CD8-positive, alpha-beta memory T cell (primary cell): ENCODE data around the gene KBTBD13. TPM values are rescaled to one million over a fixed set of nuclear protein-coding genes. Genes with fewer than 3 reads are reported as not detected.

Experiments used
- CTCF ChIA-PET: fragments of 350-600 bp; sonication (Branson Sonifier 250); formaldehyde crosslinking; loops from one replicate; lab custom pipeline; 2021; ENCODE audit warnings: antibody characterized with exemption; lab: Charles Lee
- POLR2A ChIA-PET: fragments of 350-600 bp; sonication (Branson Sonifier 250); formaldehyde crosslinking; loops from one replicate; lab custom pipeline; 2021; ENCODE audit warnings: antibody characterized with exemption; lab: Charles Lee
- DNase-seq, 5 donors: peaks; one replicate each; pipeline versions ENCODE4 v3.0.0 to v3.0.0-alpha.2; 2020 to 2022; ENCODE audit warnings: mixed read lengths in 1 of 5
- H3K27ac ChIP-seq: one replicate; pipeline ENCODE4 v1.7.0; 2013; ENCODE audit warnings: low read depth, mild to moderate bottlenecking, low read length, moderate library complexity
- H3K27me3 ChIP-seq: 2 replicates; pipeline ENCODE4 v1.7.0; 2013; ENCODE audit warnings: low read length, mild to moderate bottlenecking; ENCODE audit not compliant: insufficient read depth, poor library complexity, severe bottlenecking
- H3K36me3 ChIP-seq: 2 replicates; pipeline ENCODE4 v1.7.0; 2013; ENCODE audit warnings: mild to moderate bottlenecking, low read length, moderate library complexity; ENCODE audit not compliant: insufficient read depth
- H3K4me1 ChIP-seq: 2 replicates; pipeline ENCODE4 v1.7.0; 2013; ENCODE audit warnings: mild to moderate bottlenecking, low read length, moderate library complexity; ENCODE audit not compliant: insufficient read depth
- H3K4me3 ChIP-seq: 2 replicates; pipeline ENCODE4 v1.7.0; 2013; ENCODE audit warnings: mild to moderate bottlenecking, low read length
- H3K9me3 ChIP-seq: 2 replicates; pipeline ENCODE4 v1.7.0; 2013; ENCODE audit warnings: mild to moderate bottlenecking, low read length
- H3K27ac Mint-ChIP-seq, 8 donors: one replicate each; pipeline ENCODE4 v1.8.0; 2020 to 2021; ENCODE audit warnings: mixed read lengths in 8 of 8, mild to moderate bottlenecking in 6 of 8, inconsistent platforms in 3 of 8, moderate library complexity in 3 of 8
- H3K27me3 Mint-ChIP-seq, 2 donors: one replicate each; pipeline ENCODE4 v1.8.0; 2020 to 2021; ENCODE audit warnings: mixed read lengths in 2 of 2, mild to moderate bottlenecking in 1 of 2, moderate library complexity in 1 of 2
- H3K36me3 Mint-ChIP-seq, 3 donors: one replicate each; pipeline ENCODE4 v1.8.0; 2020 to 2021; ENCODE audit warnings: mixed read lengths in 3 of 3, inconsistent platforms in 1 of 3, mild to moderate bottlenecking in 1 of 3
- H3K4me1 Mint-ChIP-seq, 3 donors: one replicate each; pipeline ENCODE4 v1.8.0; 2020 to 2021; ENCODE audit warnings: mixed read lengths in 3 of 3, inconsistent platforms in 1 of 3, mild to moderate bottlenecking in 1 of 3
- H3K4me3 Mint-ChIP-seq, 7 donors: one replicate each; pipeline ENCODE4 v1.8.0; 2020 to 2021; ENCODE audit warnings: mixed read lengths in 7 of 7, mild to moderate bottlenecking in 6 of 7, moderate library complexity in 4 of 7, inconsistent platforms in 2 of 7
- H3K9me3 Mint-ChIP-seq, 5 donors: one replicate each; pipeline ENCODE4 v1.8.0; 2020 to 2022; ENCODE audit warnings: mixed read lengths in 5 of 5, mild to moderate bottlenecking in 3 of 5, moderate library complexity in 2 of 5, inconsistent platforms in 1 of 5
- polyA plus RNA-seq: library from polyadenylated mRNA; unstranded; fragments of 300-500 nt; fragmentation: Illumina TruSeq; gene quantifications from one replicate; pipeline ENCODE4 v1.2.3, GENCODE V29; 2021
- total RNA-seq, 2 experiments: library from RNA; stranded (reverse); gene quantifications; one replicate each; pipeline ENCODE4 v1.2.3, GENCODE V29; 2021

Gene KBTBD13
- total and polyA plus RNA-seq, 3 experiments from 2014 or later = not detected

DNA sequence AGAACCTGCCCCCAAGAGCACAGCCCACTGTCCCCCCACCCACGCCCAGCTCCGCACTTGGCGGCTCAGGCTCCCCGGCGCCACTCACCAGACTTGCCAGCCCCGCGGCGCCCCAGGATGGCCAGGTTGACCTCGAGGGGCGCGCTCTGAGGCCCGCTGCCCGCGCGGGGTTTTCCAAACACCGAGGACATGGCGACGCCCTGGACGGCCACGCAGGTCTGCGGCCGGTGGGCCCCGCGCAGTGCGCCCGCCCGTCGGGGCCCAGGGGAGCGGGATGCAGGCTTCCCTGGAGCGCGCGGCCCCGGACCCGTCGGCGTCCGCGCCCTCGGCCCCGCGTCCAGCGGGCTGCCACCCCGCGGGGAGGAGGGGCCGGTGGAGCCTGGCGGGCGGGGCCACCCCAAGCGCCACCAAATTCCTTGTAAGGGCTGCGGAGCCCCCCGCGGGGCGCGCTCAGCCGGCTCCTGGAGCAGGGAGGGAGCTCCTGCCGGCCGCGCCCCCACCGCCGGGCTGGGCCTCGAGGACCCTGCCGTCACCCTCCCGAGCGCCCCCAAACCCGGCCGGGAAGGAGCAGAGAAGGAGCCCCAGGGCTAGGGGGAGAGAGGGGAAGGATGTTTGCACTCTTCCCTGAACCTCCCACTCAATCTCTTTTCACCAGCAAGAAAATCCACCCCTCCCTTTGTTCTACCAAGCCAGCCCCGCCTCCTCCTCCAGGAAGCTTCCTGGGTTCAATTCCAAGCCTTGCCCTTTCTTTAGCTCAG lies 8.7 kb upstream of the KBTBD13 start, which contains the start of gene RASL12:
Gene RASL12 (minus strand): TSS at position 347 of the 758 bp plus-strand sequence. CDS start 156 bp downstream, at position 191.
- H3K36me3 Mint-ChIP-seq = no peaks in the 10 kb centered on the region
- no peaks in the 10 kb centered on the region for H3K4me1 ChIP-seq
- ChIA-PET CTCF (no interaction called here), POLR2A (interaction anchor here (0.6 kb wide), 1 partner anchor 239 kb away, joined by 10 read pairs; no protein-coding TSS in a partner anchor)
- H3K4me1 Mint-ChIP-seq = peaks cover 0 to 12% (median 9%) of the 10 kb centered on the region in 3 donors
- H3K27me3 ChIP-seq = peaks cover 13% of the 10 kb centered on the region
- H3K27ac Mint-ChIP-seq = peak within 1 kb of the TSS in 1 of 8 donors; percentile 55
- no peak within 1 kb of the TSS for H3K4me3 ChIP-seq
- no peaks in the 10 kb centered on the region for H3K9me3 ChIP-seq
- peak within 1 kb of the TSS in 4 of 7 donors; percentile 45 to 58 (median 55) for H3K4me3 Mint-ChIP-seq
- DNase-seq = no peak
- no peak within 1 kb of the TSS for H3K27ac ChIP-seq
- no peaks in the 10 kb centered on the region for H3K9me3 Mint-ChIP-seq
- no peaks in the 10 kb centered on the region for H3K36me3 ChIP-seq
- H3K27me3 Mint-ChIP-seq = peaks cover 24 to 44% of the 10 kb centered on the region in 2 donors

DNA sequence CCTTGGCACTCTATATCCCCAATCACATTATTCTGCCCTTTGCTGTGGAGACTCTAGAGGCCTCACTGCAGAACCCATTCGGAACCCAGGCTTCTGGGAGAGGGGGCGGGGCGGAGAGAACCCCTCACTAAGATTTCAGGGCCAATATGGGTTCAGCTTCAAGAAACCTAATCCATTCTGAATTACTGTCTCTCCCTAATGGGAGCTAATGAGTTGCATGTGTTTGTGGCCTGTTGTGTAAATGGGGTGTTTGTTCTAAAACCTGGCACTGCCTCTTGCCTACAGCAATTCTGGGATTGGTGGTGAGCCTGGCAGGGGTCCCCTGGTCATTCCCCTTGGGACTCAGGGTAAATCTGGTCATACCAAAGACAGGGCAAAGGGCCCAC lies 8.2 kb upstream of the KBTBD13 start:
- Histone ChIP-seq H3K9me3 (no peaks in the 10 kb centered on the region), H3K4me3 (no peak overlapping the region), H3K27ac (no peak overlapping the region), H3K4me1 (no peaks in the 10 kb centered on the region), H3K27me3 (peaks cover 13% of the 10 kb centered on the region), H3K36me3 (no peaks in the 10 kb centered on the region)
- DNase-seq = no peak
- POLR2A ChIA-PET = no interaction called here
- Mint-ChIP-seq H3K36me3 (no peaks in the 10 kb centered on the region), H3K27ac (no peak overlapping the region), H3K9me3 (no peaks in the 10 kb centered on the region), H3K27me3 (peaks cover 23 to 41% of the 10 kb centered on the region in 2 donors), H3K4me3 (peak overlapping the region in 4 of 7 donors; percentile 10 to 57 (median 49)), H3K4me1 (peaks cover 0 to 12% (median 9%) of the 10 kb centered on the region in 3 donors)
- CTCF ChIA-PET = no interaction called here

- H3K9me3 ChIP-seq = no peaks in the 10 kb centered on the region
Observed at GRCh38 chr15:65069179-65069578, 7.4 kb upstream of the KBTBD13 start.

DNA sequence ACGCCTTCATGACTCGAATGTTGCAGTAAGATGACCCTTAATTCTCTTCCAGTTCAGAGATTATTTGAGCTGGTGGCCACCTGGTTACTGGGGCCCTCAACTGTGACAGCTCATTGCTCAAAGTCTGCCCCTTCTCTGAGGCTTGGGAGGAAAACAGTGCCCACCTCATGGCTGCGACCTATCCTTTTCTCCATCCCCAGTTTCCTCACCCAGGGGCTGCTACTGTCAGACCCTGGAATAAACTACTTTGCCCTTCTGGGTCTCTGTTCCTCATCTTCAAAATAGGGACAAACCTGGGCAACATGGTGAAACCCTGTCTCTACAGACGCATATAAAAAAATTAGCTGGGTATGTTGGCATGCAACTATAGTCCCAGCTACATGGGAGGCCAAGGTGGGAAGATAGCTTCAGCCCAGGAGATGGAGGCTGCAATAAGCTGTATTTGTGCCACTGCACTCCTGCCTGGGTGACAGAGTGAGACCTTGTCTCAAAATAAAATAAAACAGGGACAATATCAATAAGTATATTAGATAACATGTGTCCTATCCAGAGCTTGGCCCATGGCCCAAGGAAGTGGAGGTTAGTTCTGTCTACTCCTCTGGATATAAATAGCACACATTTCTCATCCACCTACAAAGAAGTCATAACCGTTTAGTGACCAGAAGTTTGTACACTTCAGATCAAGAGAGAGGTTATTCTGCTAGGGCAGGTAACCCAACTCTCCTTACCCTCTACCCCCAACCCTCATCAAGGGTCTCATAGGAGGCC lies 6.6 kb upstream of the KBTBD13 start:
- Mint-ChIP-seq H3K4me3 (no peak overlapping the region), H3K36me3 (no peaks in the 10 kb centered on the region), H3K27ac (peak overlapping the region in 1 of 8 donors; percentile 22), H3K27me3 (peaks cover 23 to 33% of the 10 kb centered on the region in 2 donors), H3K4me1 (peaks cover 0 to 12% (median 9%) of the 10 kb centered on the region in 3 donors), H3K9me3 (no peaks in the 10 kb centered on the region)
- H3K36me3 ChIP-seq = no peaks in the 10 kb centered on the region
- no peaks in the 10 kb centered on the region for H3K4me1 ChIP-seq
- H3K9me3 ChIP-seq = no peaks in the 10 kb centered on the region
- DNase-seq = no peak
- H3K27me3 ChIP-seq = peaks cover 13% of the 10 kb centered on the region
- no peak overlapping the region for H3K27ac ChIP-seq
- CTCF ChIA-PET = interaction anchor here (1.2 kb wide), 1 partner anchor 12 kb away, joined by 4 read pairs; no protein-coding TSS in a partner anchor
- POLR2A ChIA-PET = no interaction called here
- no peak overlapping the region for H3K4me3 ChIP-seq

More at GRCh38 chr15:65069179-65069578, 7.4 kb upstream of the KBTBD13 start:
- H3K4me3 ChIP-seq = no peak overlapping the region
- DNase-seq = no peak
- POLR2A ChIA-PET = no interaction called here
- Mint-ChIP-seq H3K27ac (no peak overlapping the region), H3K36me3 (no peaks in the 10 kb centered on the region), H3K9me3 (no peaks in the 10 kb centered on the region), H3K4me1 (peaks cover 0 to 12% (median 9%) of the 10 kb centered on the region in 3 donors), H3K27me3 (peaks cover 23 to 33% of the 10 kb centered on the region in 2 donors), H3K4me3 (no peak overlapping the region)
- no peaks in the 10 kb centered on the region for H3K36me3 ChIP-seq
- H3K4me1 ChIP-seq = no peaks in the 10 kb centered on the region
- CTCF ChIA-PET = interaction anchor here (1.2 kb wide), 1 partner anchor 12 kb away, joined by 4 read pairs; no protein-coding TSS in a partner anchor
- H3K27ac ChIP-seq = no peak overlapping the region
- peaks cover 13% of the 10 kb centered on the region for H3K27me3 ChIP-seq

DNA sequence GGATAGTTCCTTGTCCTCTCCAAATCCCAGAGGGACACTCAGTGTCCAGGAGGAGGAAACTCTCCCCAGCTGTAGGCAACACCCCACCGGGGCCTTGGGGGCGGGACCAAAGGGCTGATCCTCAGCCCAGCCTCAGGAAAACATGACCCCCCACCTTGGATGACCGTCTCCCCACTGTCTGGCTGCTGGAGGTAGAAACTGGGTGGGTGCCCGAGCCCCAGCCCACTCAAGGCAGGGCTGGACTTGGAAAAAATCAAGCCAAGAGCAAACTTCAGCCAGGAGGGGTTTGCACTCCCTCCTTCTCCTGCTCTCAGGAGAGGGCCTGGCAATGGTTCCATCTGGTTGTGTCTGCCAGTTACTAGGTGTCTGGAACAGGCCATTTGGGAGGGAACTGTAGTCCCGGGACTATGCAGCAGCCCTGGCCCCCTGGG lies 5.2 kb upstream of the KBTBD13 start:
- H3K36me3 ChIP-seq = no peaks in the 10 kb centered on the region
- Mint-ChIP-seq H3K27me3 (peaks cover 16 to 27% of the 10 kb centered on the region in 2 donors), H3K4me3 (no peak overlapping the region), H3K27ac (no peak overlapping the region), H3K4me1 (peaks cover 4 to 12% (median 9%) of the 10 kb centered on the region in 3 donors), H3K36me3 (peaks cover 0 to 3% (median 0%) of the 10 kb centered on the region in 3 donors), H3K9me3 (no peaks in the 10 kb centered on the region)
- DNase-seq = no peak
- H3K4me1 ChIP-seq = no peaks in the 10 kb centered on the region
- POLR2A ChIA-PET = no interaction called here
- no peaks in the 10 kb centered on the region for H3K9me3 ChIP-seq
- no peak overlapping the region for H3K27ac ChIP-seq
- H3K27me3 ChIP-seq = peaks cover 11% of the 10 kb centered on the region
- no peak overlapping the region for H3K4me3 ChIP-seq
- CTCF ChIA-PET = no interaction called here

DNA sequence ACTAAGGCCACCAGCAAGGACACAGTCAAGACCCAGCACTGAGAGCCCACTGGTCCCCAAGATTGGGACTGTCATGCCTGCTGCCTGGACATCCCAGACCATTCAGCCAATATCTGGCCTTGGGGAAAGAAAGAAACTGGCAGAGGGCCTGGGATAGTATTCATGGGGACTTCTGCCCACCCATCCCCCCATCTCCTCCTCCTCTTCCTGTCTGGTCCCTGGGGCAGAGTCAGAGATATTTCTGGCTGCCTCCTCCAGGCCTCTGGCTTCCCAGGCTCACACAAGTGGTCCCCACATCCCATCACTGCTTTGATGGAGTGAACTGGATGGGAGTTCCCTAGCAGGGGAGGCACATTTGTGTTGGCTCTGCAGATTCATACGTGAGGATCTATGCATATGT lies 4.5 kb upstream of the KBTBD13 start:
- Mint-ChIP-seq H3K27ac (peak overlapping the region in 1 of 8 donors; percentile 14), H3K27me3 (peaks cover 17 to 24% of the 10 kb centered on the region in 2 donors), H3K9me3 (no peaks in the 10 kb centered on the region), H3K4me1 (peaks cover 5 to 12% (median 9%) of the 10 kb centered on the region in 3 donors), H3K4me3 (no peak overlapping the region), H3K36me3 (peaks cover 0 to 5% (median 0%) of the 10 kb centered on the region in 3 donors)
- Histone ChIP-seq H3K36me3 (no peaks in the 10 kb centered on the region), H3K4me3 (no peak overlapping the region), H3K9me3 (no peaks in the 10 kb centered on the region), H3K27me3 (peaks cover 6% of the 10 kb centered on the region), H3K27ac (no peak overlapping the region), H3K4me1 (no peaks in the 10 kb centered on the region)
- ChIA-PET CTCF (no interaction called here), POLR2A (no interaction called here)
- DNase-seq = no peak

DNA sequence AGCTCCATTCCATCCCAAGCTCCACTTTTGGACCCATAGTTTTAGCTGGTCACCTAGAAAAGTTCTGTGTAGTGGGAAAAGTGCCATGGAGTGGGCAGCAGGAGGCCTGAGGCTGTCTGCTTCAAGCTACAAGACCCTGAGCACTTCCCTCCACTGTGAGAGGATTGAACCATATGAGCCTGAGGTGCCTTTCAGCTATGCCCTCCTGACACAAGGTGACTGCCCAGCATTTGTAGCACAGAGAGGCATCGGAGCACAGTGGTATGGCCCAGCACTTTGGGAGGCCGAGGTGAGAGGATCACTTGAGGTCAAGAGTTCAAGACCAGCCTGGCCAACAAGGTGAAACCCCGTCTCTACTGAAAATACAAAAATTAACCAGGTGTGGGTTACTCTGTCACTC lies 3.9 kb upstream of the KBTBD13 start:
- CTCF ChIA-PET = no interaction called here
- Mint-ChIP-seq H3K4me3 (no peak overlapping the region), H3K4me1 (peaks cover 5 to 7% (median 6%) of the 10 kb centered on the region in 3 donors)

More for the DNA sequence above, 3.9 kb upstream of the KBTBD13 start:
- Histone ChIP-seq H3K27me3 (peaks cover under 1% of the 10 kb centered on the region), H3K4me3 (no peak overlapping the region), H3K9me3 (no peaks in the 10 kb centered on the region), H3K4me1 (no peaks in the 10 kb centered on the region), H3K36me3 (no peaks in the 10 kb centered on the region), H3K27ac (no peak overlapping the region)
- DNase-seq = no peak
- POLR2A ChIA-PET = no interaction called here
- Mint-ChIP-seq H3K36me3 (peaks cover 0 to 5% (median 0%) of the 10 kb centered on the region in 3 donors), H3K27me3 (peaks cover 13 to 20% of the 10 kb centered on the region in 2 donors), H3K9me3 (no peaks in the 10 kb centered on the region), H3K27ac (no peak overlapping the region)
